NCI-H128 (cell line): ENCODE data around the gene ZCCHC24.

Experiments
- DNase-seq: peaks from one replicate; lab custom pipeline; 2025; ENCODE audit not compliant: unreplicated experiment; lab: John Stamatoyannopoulos, UW

Gene ZCCHC24

GRCh38 chr10:79401015-79401921 is 44.2 kb downstream of the ZCCHC24 start:
- no peak for DNase-seq

- DNase-seq, result no peak
Observed at GRCh38 chr10:79400146-79401004, 45.0 kb downstream of the ZCCHC24 start.

GRCh38 chr10:79399223-79399831 is 46.1 kb downstream of the ZCCHC24 start:
- no peak for DNase-seq

- DNase-seq, result no peak
Observed at GRCh38 chr10:79398642-79399041, 46.8 kb downstream of the ZCCHC24 start.

- DNase-seq, result no peak
Observed at GRCh38 chr10:79397575-79398303, 47.7 kb downstream of the ZCCHC24 start.

- DNase-seq, result no peak
Observed at GRCh38 chr10:79397051-79397450, 48.4 kb downstream of the ZCCHC24 start.

GRCh38 chr10:79396520-79396919 is 48.9 kb downstream of the ZCCHC24 start:
- DNase-seq, result no peak

GRCh38 chr10:79394664-79395063 is 50.8 kb downstream of the ZCCHC24 start:
- DNase-seq, result no peak

GRCh38 chr10:79393924-79394610 is 51.4 kb downstream of the ZCCHC24 start:
- no peak for DNase-seq

GRCh38 chr10:79393221-79393923 is 52.1 kb downstream of the ZCCHC24 start:
- no peak for DNase-seq

- no peak for DNase-seq
Observed at GRCh38 chr10:79392506-79393176, 52.8 kb downstream of the ZCCHC24 start.

- DNase-seq, result no peak
Observed at GRCh38 chr10:79392020-79392398, 53.4 kb downstream of the ZCCHC24 start.

- DNase-seq, result no peak
Observed at GRCh38 chr10:79391231-79392019, 54.0 kb downstream of the ZCCHC24 start.

- no peak for DNase-seq
Observed at GRCh38 chr10:79390551-79391229, 54.7 kb downstream of the ZCCHC24 start.

- no peak for DNase-seq
Observed at GRCh38 chr10:79390057-79390456, 55.4 kb downstream of the ZCCHC24 start.

- DNase-seq, result no peak
Observed at GRCh38 chr10:79387974-79388850, 57.2 kb downstream of the ZCCHC24 start.

GRCh38 chr10:79387466-79387973 is 57.9 kb downstream of the ZCCHC24 start:
- DNase-seq, result no peak
